ENCODE measurements around the gene KIAA0319L. TPM values are rescaled to one million over a fixed set of nuclear protein-coding genes. Genes with fewer than 3 reads are reported as not detected.
A peak's percentile ranks its signal among the peaks of the same experiment; 100 is the strongest.

The KIAA0319L gene
- total and polyA plus RNA-seq, 3 experiments from 2014 or later: 28.5 to 30.4 (median 29.3) TPM

- Histone ChIP-seq H3K4me3 (ENCODE audit: low read length) (no peak overlapping the region), H3K9me3 (ENCODE audit: low read length) (no peaks in the 10 kb centered on the region), H3K4me1 (ENCODE audit: insufficient read depth, low read length) (peaks cover 23% of the 10 kb centered on the region), H3K27ac (ENCODE audit: low read depth, low read length) (no peak overlapping the region), H3K36me3 (ENCODE audit: insufficient read depth, low read length) (no peaks in the 10 kb centered on the region), H3K27me3 (ENCODE audit: insufficient read depth, low read length, poor library complexity, severe bottlenecking) (no peaks in the 10 kb centered on the region)
- Mint-ChIP-seq H3K27me3 (no peaks in the 10 kb centered on the region), H3K4me3 (peak overlapping the region in 3 of 7 donors; percentile 30 to 76 (median 40)), H3K9me3 (no peaks in the 10 kb centered on the region), H3K4me1 (peaks cover 37 to 64% (median 52%) of the 10 kb centered on the region in 3 donors), H3K27ac (peak overlapping the region; percentile 49 to 97 (median 84)), H3K36me3 (peaks cover 0 to 49% (median 3%) of the 10 kb centered on the region in 3 donors)
- POLR2A ChIA-PET: no interaction called here
- DNase-seq: no peak
- CTCF ChIA-PET: interaction anchor here (1.2 to 4.2 kb wide), 5 partner anchors 109 to 216 kb away, joined by 4 to 25 read pairs (median 7); no protein-coding TSS in a partner anchor
Observed at GRCh38 chr1:35560256-35561225, 3.3 kb upstream of the KIAA0319L start.

DNA sequence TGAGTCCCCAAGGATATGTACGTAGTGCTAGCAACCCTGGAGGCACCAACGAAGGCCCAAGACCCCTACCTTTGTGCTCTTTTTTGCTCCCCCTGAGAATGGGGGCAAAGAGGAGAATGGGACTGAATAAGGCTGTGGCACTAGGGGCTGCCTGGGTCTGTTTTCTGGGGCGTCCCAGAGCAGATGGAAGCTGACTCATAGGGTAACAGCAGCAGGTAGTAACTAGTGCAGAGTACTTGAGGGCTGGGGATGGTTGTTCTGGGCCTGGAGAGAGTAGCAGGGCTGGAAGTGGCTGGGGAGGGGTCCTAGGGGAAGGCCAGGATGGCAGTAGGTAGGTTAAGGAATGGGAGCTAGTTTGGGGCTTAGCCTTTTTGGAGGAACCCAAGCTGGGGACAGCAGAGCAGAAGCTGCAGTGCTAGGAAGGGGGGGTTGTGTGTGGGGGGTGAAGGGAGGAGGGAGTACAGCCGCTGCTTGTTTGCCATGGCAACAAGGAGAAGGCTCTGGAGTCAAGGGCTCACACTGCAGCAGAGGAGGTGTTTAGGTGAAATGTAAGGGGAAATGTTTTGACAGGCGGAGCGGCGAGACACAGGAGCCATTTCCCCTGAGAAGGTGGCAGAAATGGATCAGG is 2.2 kb upstream of the KIAA0319L start:
- Mint-ChIP-seq H3K4me1 (peaks cover 44 to 71% (median 58%) of the 10 kb centered on the region in 3 donors), H3K4me3 (peak overlapping the region; percentile 34 to 95 (median 62)), H3K9me3 (no peaks in the 10 kb centered on the region), H3K27ac (peak overlapping the region; percentile 66 to 97 (median 91)), H3K27me3 (no peaks in the 10 kb centered on the region), H3K36me3 (peaks cover 0 to 46% (median 1%) of the 10 kb centered on the region in 3 donors)
- ChIA-PET POLR2A (no interaction called here), CTCF (interaction anchor here (0.7 to 4.2 kb wide), 5 partner anchors 9 to 217 kb away, joined by 3 to 25 read pairs (median 4); no protein-coding TSS in a partner anchor)
- Histone ChIP-seq H3K9me3 (ENCODE audit: low read length) (no peaks in the 10 kb centered on the region), H3K36me3 (ENCODE audit: insufficient read depth, low read length) (no peaks in the 10 kb centered on the region), H3K27ac (ENCODE audit: low read depth, low read length) (no peak overlapping the region), H3K27me3 (ENCODE audit: insufficient read depth, low read length, poor library complexity, severe bottlenecking) (no peaks in the 10 kb centered on the region), H3K4me1 (ENCODE audit: insufficient read depth, low read length) (peaks cover 27% of the 10 kb centered on the region), H3K4me3 (ENCODE audit: low read length) (no peak overlapping the region)
- DNase-seq: peak in 2 of 5 donors; percentile 40 to 62

- ChIA-PET POLR2A (no interaction called here), CTCF (interaction anchor here (0.7 to 4.2 kb wide), 4 partner anchors 9 to 157 kb away, joined by 3 to 25 read pairs (median 4); no protein-coding TSS in a partner anchor)
- Mint-ChIP-seq H3K9me3 (no peaks in the 10 kb centered on the region), H3K4me1 (peaks cover 46 to 73% (median 63%) of the 10 kb centered on the region in 3 donors), H3K4me3 (peak overlapping the region; percentile 94 to 100 (median 97)), H3K27me3 (no peaks in the 10 kb centered on the region), H3K36me3 (peaks cover 0 to 47% (median 1%) of the 10 kb centered on the region in 3 donors), H3K27ac (peak overlapping the region; percentile 91 to 99 (median 96))
- no peaks in the 10 kb centered on the region for H3K27me3 ChIP-seq (ENCODE audit: insufficient read depth, low read length, poor library complexity, severe bottlenecking)
- peak overlapping the region; percentile 71 for H3K4me3 ChIP-seq (ENCODE audit: low read length)
- H3K36me3 ChIP-seq (ENCODE audit: insufficient read depth, low read length): peaks cover 2% of the 10 kb centered on the region
- H3K9me3 ChIP-seq (ENCODE audit: low read length): no peaks in the 10 kb centered on the region
- peak overlapping the region; percentile 83 for H3K27ac ChIP-seq (ENCODE audit: low read depth, low read length)
- peak in 2 of 5 donors; percentile 30 to 48 for DNase-seq
- peaks cover 30% of the 10 kb centered on the region for H3K4me1 ChIP-seq (ENCODE audit: insufficient read depth, low read length)
Observed at GRCh38 chr1:35558374-35559316, 1.4 kb upstream of the KIAA0319L start.

GRCh38 chr1:35557611-35558373 is 589 bp upstream of the KIAA0319L start, which contains the start of gene NCDN:
TSS of gene NCDN (plus strand) at chr1:35557799. CDS start at chr1:35558191, 392 bp downstream.
- no peaks in the 10 kb centered on the region for H3K9me3 ChIP-seq (ENCODE audit: low read length)
- Mint-ChIP-seq H3K4me1 (peaks cover 50 to 77% (median 68%) of the 10 kb centered on the region in 3 donors), H3K9me3 (no peaks in the 10 kb centered on the region), H3K27ac (peak within 1 kb of the TSS; percentile 91 to 99 (median 96)), H3K36me3 (peaks cover 0 to 50% (median 1%) of the 10 kb centered on the region in 3 donors), H3K4me3 (peak within 1 kb of the TSS; percentile 94 to 100 (median 97)), H3K27me3 (no peaks in the 10 kb centered on the region)
- peak; percentile 93 to 97 (median 93) for DNase-seq
- peaks cover 7% of the 10 kb centered on the region for H3K36me3 ChIP-seq (ENCODE audit: insufficient read depth, low read length)
- peak within 1 kb of the TSS; percentile 71 for H3K4me3 ChIP-seq (ENCODE audit: low read length)
- no peaks in the 10 kb centered on the region for H3K27me3 ChIP-seq (ENCODE audit: insufficient read depth, low read length, poor library complexity, severe bottlenecking)
- H3K27ac ChIP-seq (ENCODE audit: low read depth, low read length): peak within 1 kb of the TSS; percentile 83
- H3K4me1 ChIP-seq (ENCODE audit: insufficient read depth, low read length): peaks cover 31% of the 10 kb centered on the region
- CTCF ChIA-PET: interaction anchor here (0.6 to 4.2 kb wide), 9 partner anchors 9 to 158 kb away, joined by 3 to 25 read pairs (median 4); no protein-coding TSS in a partner anchor
- POLR2A ChIA-PET: interaction anchor here (0.5 to 1.7 kb wide), 6 partner anchors 15 to 106 kb away, joined by 3 to 13 read pairs (median 5); partner anchors contain the start of gene TFAP2E

DNA sequence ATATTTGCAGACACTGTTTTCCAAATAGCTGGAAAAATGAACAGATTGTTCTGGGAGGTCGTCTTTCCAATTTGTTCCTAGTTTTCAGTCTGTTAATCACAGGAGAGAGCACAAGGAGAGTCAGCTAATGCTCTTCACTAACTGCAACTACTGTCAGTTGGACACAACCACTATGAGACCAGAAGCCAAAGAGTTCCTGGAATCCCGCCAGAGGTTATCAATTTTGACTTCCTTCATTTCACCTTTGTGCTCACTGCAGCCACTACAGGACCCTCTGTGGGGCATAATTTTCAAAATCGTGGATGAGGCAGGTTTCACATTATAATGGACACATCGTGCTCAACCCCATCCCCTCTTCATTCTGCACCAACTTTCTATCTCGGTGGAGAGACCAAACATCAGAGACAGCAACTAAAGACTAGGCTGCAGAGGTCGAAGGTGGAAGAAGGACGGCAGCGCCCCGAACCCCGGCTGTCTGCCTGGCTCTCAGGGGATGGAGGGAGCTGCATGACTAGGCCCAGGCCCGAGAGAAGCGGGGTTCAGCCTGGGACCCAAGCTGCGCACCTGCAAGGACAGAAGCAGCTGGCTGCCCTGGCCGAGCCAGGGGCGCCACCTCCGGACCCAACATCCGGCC is 602 bp downstream of the KIAA0319L start:
- Histone ChIP-seq H3K36me3 (ENCODE audit: insufficient read depth, low read length) (peaks cover 10% of the 10 kb centered on the region), H3K4me1 (ENCODE audit: insufficient read depth, low read length) (peaks cover 31% of the 10 kb centered on the region), H3K27me3 (ENCODE audit: insufficient read depth, low read length, poor library complexity, severe bottlenecking) (no peaks in the 10 kb centered on the region), H3K9me3 (ENCODE audit: low read length) (no peaks in the 10 kb centered on the region), H3K4me3 (ENCODE audit: low read length) (peak overlapping the region; percentile 71), H3K27ac (ENCODE audit: low read depth, low read length) (peak overlapping the region; percentile 83)
- H3K27me3 Mint-ChIP-seq: no peaks in the 10 kb centered on the region
- CTCF ChIA-PET: interaction anchor here (1.0 to 4.2 kb wide), 12 partner anchors 8 to 170 kb away, joined by 3 to 25 read pairs (median 4); no protein-coding TSS in a partner anchor
- no peak for DNase-seq
- H3K4me3 Mint-ChIP-seq: peak overlapping the region; percentile 94 to 100 (median 97)
- peaks cover 0 to 52% (median 2%) of the 10 kb centered on the region in 3 donors for H3K36me3 Mint-ChIP-seq
- peaks cover 53 to 77% (median 75%) of the 10 kb centered on the region in 3 donors for H3K4me1 Mint-ChIP-seq
- POLR2A ChIA-PET: interaction anchor here (0.6 to 1.7 kb wide), 7 partner anchors 16 to 440 kb away, joined by 3 to 13 read pairs (median 4); partner anchors contain the start of gene TFAP2E
- H3K27ac Mint-ChIP-seq: peak overlapping the region; percentile 69 to 98 (median 92)
- H3K9me3 Mint-ChIP-seq: no peaks in the 10 kb centered on the region
